Ovary (tissue), 3 donors: ENCODE data around the gene MAPK13.

Experiments
- EP300 ChIP-seq: sonication (generic); formaldehyde crosslinking; IDR thresholded peaks from one replicate; pipeline ENCODE4 v1.6.1; 2017; ENCODE audit warnings: antibody characterized with exemption
- POLR2A ChIP-seq: fragments of 450-650 bp; IDR thresholded peaks from one replicate; pipeline ENCODE4 v1.6.1; 2017; ENCODE audit warnings: antibody characterized with exemption, mild to moderate bottlenecking, moderate library complexity
- TF ChIP-seq, protein P1 (sequence below), 3 donors: fragments of 450-650 bp in 2 of 3; fragments of 200-600 bp in 1 of 3; IDR thresholded peaks; one replicate each; pipeline versions ENCODE4 v1.5.1 to v1.8.0; 2016 to 2022; ENCODE audit warnings: antibody characterized with exemption in 3 of 3, mild to moderate bottlenecking in 1 of 3
- donor health status: DM: no; HTN: no; CAD: no.

DNA sequence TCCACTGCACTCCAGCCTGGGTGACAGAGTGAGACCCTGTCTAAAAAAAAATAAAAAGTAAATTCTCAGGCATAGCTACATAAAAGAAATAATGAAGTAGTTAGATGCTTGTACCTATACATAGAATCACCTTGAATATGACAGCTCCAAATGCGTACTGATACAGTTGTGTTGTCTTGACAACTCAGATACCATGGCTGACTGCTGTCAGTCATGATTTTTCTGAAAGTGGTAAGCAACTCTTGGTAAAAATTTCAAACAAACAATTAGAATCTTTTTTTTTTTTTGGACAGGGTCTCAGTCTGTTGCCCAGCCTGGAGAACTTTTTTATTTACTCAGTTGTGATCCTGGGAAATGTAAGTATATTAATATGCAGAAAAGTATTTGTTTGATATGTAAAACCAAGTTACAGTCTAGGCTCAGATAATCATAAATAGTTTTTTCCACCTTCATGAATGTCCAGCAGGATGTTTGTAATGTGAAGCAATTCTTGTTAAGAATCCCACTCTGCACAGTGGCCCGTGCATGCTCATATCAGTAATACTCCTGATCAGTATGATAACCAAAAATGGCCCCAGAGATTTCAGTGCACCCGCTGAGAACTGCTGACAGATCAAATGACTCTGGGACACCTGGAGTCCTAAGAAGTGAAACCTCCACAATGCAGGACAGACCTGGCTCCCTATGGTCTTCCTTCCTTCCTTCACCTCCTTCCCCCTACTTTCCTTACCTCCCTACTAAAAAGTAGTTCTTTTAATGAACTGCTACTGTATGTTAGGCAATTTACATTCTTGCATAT, 14.0 kb upstream of the MAPK13 start:
- TF ChIP-seq, protein P1, sequence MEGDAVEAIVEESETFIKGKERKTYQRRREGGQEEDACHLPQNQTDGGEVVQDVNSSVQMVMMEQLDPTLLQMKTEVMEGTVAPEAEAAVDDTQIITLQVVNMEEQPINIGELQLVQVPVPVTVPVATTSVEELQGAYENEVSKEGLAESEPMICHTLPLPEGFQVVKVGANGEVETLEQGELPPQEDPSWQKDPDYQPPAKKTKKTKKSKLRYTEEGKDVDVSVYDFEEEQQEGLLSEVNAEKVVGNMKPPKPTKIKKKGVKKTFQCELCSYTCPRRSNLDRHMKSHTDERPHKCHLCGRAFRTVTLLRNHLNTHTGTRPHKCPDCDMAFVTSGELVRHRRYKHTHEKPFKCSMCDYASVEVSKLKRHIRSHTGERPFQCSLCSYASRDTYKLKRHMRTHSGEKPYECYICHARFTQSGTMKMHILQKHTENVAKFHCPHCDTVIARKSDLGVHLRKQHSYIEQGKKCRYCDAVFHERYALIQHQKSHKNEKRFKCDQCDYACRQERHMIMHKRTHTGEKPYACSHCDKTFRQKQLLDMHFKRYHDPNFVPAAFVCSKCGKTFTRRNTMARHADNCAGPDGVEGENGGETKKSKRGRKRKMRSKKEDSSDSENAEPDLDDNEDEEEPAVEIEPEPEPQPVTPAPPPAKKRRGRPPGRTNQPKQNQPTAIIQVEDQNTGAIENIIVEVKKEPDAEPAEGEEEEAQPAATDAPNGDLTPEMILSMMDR (IDR thresholded peaks at IDR 0.05), result no peak
- no peak for TF ChIP-seq POLR2A
- TF ChIP-seq EP300, result no peak
